AG09309 (cell line): Measurements from ENCODE around the gene SYNGAP1.

Experiments used
- DNase-seq: peaks from one replicate; pipeline ENCODE4 v3.0.0-alpha.2; 2010; ENCODE audit warnings: low read depth
- H3K4me3 ChIP-seq: 2 replicates; pipeline ENCODE4 v1.5.1; 2011; ENCODE audit warnings: mild to moderate bottlenecking, low read depth, low read length, moderate library complexity; ENCODE audit not compliant: control insufficient read depth
- TF ChIP-seq, protein P1 (sequence below): IDR thresholded peaks from 2 replicates; pipeline ENCODE4 v1.5.1; 2011; ENCODE audit warnings: mild to moderate bottlenecking, low read depth, low read length, inconsistent platforms; ENCODE audit not compliant: insufficient read depth, control insufficient read depth; ENCODE audit errors: missing control alignments

The SYNGAP1 gene

DNA sequence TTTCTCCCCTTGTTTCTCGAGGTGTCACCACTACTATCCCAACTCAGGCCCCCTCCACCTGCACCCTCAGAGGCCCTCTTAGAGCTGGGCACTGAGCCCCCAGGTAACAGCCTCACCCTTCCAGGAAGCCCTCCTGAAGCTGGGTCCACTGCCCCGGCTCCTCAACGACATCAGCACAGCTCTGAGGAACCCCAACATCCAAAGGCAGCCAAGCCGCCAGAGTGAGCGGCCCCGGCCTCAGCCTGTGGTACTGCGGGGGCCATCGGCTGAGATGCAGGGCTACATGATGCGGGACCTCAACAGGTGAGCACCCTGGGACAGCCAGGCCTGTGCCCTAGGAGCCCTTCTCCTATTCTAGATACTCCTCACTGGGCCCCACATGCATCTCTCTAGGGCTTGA is 21.6 kb downstream of the SYNGAP1 start:
- TF ChIP-seq, protein P1, sequence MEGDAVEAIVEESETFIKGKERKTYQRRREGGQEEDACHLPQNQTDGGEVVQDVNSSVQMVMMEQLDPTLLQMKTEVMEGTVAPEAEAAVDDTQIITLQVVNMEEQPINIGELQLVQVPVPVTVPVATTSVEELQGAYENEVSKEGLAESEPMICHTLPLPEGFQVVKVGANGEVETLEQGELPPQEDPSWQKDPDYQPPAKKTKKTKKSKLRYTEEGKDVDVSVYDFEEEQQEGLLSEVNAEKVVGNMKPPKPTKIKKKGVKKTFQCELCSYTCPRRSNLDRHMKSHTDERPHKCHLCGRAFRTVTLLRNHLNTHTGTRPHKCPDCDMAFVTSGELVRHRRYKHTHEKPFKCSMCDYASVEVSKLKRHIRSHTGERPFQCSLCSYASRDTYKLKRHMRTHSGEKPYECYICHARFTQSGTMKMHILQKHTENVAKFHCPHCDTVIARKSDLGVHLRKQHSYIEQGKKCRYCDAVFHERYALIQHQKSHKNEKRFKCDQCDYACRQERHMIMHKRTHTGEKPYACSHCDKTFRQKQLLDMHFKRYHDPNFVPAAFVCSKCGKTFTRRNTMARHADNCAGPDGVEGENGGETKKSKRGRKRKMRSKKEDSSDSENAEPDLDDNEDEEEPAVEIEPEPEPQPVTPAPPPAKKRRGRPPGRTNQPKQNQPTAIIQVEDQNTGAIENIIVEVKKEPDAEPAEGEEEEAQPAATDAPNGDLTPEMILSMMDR, result no peak
- no peak overlapping the region for H3K4me3 ChIP-seq
- DNase-seq, result no peak

DNA sequence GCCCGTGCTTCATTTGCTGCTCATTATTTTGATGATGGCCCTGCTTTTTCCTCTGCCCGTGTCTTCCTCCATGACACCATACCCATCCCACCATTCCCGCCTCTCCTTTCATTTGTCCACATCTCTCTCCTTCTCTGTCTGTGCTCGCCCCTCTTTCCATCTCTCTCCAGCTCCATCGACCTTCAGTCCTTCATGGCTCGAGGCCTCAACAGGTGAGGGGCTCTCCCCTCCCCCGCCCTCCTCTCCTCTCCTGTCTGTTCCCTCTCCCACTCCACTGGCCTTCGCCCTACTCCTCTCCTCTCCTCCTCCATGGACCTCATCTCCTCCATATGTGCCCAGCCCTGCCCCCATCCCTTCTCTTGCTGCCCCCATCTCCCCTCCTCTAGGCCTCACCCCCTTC is 22.4 kb downstream of the SYNGAP1 start:
- H3K4me3 ChIP-seq, result no peak overlapping the region
- no peak for DNase-seq
- TF ChIP-seq, protein P1, result no peak

DNA sequence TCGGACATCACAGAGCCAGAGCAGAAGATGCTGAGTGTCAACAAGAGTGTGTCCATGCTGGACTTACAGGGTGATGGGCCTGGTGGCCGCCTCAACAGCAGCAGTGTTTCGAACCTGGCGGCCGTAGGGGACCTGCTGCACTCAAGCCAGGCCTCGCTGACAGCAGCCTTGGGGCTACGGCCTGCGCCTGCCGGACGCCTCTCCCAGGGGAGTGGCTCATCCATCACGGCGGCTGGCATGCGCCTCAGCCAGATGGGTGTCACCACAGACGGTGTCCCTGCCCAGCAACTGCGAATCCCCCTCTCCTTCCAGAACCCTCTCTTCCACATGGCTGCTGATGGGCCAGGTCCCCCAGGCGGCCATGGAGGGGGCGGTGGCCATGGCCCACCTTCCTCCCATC is 23.2 kb downstream of the SYNGAP1 start:
- TF ChIP-seq, protein P1, result no peak
- no peak for DNase-seq
- no peak overlapping the region for H3K4me3 ChIP-seq

DNA sequence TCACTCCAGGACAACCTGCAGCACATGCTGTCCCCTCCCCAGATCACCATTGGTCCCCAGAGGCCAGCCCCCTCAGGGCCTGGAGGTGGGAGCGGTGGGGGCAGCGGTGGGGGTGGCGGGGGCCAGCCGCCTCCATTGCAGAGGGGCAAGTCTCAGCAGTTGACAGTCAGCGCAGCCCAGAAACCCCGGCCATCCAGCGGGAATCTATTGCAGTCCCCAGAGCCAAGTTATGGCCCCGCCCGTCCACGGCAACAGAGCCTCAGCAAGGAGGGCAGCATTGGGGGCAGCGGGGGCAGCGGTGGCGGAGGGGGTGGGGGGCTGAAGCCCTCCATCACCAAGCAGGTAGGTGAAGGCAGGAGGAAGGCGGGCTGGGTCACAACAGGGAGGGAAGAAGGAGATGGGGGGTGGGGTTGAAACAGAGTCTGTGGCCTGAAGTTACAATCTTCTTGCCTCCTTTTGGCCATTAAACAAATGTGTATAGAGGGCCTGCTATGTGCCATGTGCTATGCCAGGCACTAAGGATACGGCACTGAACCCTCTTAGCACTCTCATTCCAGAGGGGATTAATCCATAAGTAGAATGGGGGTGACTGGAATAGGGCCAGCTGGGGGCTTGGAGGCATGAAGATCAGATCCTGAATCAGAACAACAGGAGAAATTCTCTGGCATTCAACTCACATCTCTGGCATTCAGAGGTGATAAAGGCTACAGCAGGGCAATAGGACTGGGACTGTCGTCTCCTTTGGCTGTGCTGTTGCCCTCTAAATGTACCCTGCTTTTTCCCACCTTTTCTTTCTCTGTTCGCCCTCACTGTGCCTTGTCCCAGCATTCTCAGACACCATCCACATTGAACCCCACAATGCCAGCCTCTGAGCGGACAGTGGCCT is 24.0 kb downstream of the SYNGAP1 start:
- TF ChIP-seq, protein P1, result no peak
- no peak overlapping the region for H3K4me3 ChIP-seq
- DNase-seq, result no peak

DNA sequence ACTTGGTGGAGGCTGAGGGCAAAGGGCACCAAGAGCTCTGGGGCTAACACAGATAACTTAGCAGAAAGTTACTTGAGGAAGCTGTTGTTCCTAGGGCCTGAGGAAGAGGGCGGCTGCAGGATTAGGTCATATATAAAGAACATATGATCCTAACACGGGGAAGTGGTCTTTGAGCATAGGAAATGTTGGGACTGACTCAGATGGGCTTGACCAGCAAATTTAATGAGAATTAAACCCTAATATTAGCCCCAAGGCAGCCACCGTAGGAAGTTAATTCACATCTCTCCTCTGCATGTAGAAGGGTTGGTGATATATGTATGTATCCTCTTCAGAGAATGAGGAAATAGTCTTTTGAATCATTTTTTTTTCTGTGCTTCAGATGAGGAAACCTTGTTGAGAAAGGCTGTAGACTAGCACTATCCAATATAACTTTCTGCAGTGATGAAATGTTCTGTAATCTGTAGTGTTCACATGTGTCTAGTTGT is 25.3 kb downstream of the SYNGAP1 start:
- no peak for DNase-seq
- H3K4me3 ChIP-seq, result no peak overlapping the region
- TF ChIP-seq, protein P1, result no peak

DNA sequence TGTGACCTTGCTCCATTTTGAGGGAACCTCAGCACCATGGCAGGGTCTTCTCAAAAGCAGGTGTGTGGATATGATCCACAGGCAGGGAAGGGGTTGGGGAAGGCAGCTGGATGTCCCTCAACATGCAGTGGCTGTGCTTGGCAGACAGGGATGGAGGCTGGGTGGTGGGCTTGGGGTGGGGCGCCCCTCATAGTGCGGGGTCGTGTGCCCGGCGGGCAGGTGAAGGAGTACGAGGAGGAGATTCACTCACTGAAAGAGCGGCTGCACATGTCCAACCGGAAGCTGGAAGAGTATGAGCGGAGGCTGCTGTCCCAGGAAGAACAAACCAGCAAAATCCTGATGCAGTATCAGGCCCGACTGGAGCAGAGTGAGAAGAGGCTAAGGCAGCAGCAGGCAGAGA is 26.5 kb downstream of the SYNGAP1 start:
- no peak for DNase-seq
- H3K4me3 ChIP-seq, result no peak overlapping the region
- TF ChIP-seq, protein P1, result no peak
